ENCODE data around the gene GABRD. TPM values are rescaled to one million over a fixed set of nuclear protein-coding genes. Genes with fewer than 3 reads are reported as not detected.

GABRD gene
- polyA plus RNA-seq, 5 donors = 7.4 to 17.2 (median 8.5) TPM

GRCh38 chr1:2036287-2036686, 17.1 kb downstream of the GABRD start:
- no peak for DNase-seq

DNA sequence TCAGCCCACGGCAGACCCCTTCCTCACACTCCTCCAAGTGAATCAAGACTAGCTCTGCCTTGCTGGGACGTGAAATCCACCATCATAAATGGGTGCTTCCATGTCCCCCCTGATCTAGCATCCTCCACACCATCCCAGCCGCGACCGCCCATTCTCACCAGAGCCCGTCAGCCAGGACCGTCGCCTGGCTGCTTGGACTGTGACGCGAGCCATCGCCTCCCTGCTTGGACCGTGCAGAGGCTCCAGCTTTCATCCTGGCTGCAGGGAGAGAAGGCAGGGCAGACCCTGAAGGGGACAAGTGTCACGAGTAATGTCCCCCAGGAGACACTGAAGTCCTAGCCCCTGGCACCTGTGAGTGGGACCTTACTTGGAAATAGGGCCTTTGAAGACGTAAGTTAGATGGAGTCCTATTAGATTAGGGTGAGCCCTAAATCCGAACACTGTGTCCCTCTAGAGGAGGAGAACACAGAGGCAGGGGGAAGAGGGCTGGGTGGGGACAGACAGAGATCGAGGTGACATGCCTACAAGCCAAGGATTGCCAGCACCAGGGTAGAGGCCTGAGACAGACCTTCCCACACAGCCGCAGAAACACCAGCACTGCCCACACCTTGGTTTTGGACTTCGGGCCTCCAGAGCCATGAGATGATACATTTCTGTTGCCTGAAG, 18.3 kb downstream of the GABRD start:
- no peak for DNase-seq

- no peak for DNase-seq
These were observed 19.1 kb downstream of the GABRD start for GRCh38 chr1:2038229-2038628.

- no peak for DNase-seq
These were observed 20.1 kb downstream of the GABRD start for GRCh38 chr1:2039251-2039650.

DNA sequence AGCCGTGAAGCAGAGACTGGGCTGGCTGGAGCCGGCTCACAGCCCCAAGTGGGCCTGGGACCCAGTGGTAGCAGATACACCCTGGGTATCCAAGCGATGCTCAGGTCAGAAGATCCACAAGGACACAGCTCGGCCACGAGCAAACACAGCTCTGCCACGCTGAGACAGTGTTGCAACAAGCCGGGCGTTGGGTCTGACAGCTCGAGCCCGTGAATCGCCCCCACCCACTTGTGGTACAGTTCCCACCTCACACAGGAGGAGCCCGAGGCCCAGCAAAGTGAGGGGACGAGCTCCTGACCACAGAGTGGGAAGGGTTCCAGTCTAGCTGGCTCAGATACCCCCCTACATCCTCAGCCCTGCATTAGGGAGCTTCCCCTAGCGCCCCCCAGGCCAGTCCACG, 22.2 kb downstream of the GABRD start:
- no peak for DNase-seq

GRCh38 chr1:2041887-2042286, 22.7 kb downstream of the GABRD start:
- no peak for DNase-seq

- no peak for DNase-seq
These were observed 24.0 kb downstream of the GABRD start for GRCh38 chr1:2042830-2043773.

DNA sequence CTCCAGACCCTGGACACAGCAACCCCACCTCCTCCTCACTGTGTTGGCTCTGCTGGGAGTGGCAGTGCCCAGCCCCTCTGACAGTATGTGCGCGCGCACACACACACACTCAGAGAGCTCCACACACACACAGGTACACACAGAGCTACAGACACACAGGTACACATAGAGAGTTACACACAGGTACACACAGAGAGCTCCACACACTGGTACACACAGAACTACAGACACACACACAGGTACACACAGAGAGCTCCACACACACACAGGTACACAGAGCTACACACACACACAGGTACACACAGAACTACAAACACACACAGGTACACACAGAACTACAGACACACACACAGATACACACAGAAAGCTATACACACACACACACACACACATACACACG, 24.7 kb downstream of the GABRD start:
- DNase-seq = no peak

GRCh38 chr1:2044510-2045319, 25.6 kb downstream of the GABRD start:
- DNase-seq = peak in 1 of 2 donors; percentile 73

DNA sequence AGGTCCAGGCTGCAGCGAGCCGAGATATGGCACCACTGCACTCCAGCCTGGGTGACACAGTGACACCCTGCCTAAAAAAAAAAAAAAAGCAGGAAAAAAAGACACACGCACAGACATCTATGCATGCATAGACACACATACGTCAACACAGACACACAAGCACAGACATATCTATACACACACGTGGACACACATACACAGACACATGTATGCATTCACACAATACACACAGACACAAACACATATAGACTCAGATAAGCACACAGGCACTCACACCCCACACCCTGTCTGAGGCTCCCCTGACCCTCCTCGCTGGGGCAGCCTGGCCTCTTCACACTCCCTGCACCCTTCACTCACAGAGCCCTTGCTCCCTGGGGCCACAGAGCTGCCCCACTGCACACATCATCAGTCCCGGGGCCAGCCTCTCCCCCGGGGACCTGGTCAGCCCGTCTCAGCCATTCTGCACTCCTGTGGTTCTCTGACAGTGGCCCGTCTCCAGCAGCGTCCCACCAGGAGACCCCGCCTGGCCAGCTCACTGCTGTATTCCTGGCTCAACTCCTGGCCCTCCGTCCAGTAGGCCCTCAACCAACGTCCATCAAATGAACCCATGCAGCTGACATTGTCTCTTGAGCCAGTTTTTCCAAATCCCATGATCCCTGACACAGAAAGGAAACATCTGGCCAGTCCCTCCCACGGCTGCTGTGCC, 26.5 kb downstream of the GABRD start:
- peak in 1 of 2 donors; percentile 81 for DNase-seq

- peak in 1 of 2 donors; percentile 35 for DNase-seq
These were observed 27.2 kb downstream of the GABRD start for GRCh38 chr1:2046174-2046917.

- DNase-seq = no peak
These were observed 28.0 kb downstream of the GABRD start for GRCh38 chr1:2046953-2047748.

DNA sequence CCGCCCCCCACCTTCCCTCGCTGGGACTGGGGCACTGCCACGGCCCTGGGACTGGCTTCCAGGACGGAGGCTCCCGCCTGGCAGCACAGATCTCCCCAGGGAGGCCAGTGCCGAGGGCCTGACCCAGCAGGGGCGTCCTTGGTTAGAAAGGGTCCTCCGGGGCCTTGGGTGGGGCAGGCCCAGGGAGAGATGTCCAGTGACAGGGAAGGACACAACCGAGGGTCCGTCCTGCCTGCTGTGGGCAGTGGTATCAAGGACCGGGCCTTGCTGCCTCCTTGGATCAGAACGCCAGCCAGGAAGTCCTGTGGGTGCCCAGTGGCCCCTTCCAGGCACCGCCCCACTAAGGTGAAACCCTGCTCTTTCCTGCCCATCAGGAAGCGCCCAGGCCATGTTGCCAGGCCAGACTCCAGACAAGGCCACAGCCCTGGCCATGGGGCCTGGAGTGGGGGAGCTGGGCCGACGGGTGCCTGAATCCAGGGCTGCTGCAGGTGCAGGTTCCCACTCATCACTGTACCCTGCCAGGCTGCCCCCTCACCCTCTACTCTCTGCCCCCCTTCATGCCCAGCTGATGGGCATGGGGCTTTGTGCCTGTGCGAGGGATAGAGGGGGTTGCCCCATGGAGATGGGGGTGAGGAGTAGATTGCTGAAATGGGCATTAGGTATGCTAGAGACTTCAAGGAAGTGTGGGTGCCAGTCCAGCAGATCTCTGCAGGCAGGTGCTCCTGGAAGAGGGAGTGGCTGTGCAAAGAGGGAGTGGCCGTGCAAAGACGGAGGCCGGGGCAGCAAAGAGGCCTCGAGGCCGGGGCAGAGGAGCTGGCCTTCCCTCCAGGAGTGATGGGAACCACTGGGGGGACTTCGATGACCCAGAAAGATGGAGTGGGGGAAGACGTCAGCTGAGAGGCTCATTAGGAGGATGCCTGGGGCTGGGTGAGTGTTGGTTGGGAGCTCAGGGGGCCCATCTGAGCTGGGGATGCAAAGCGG, 28.9 kb downstream of the GABRD start:
- DNase-seq = no peak

DNA sequence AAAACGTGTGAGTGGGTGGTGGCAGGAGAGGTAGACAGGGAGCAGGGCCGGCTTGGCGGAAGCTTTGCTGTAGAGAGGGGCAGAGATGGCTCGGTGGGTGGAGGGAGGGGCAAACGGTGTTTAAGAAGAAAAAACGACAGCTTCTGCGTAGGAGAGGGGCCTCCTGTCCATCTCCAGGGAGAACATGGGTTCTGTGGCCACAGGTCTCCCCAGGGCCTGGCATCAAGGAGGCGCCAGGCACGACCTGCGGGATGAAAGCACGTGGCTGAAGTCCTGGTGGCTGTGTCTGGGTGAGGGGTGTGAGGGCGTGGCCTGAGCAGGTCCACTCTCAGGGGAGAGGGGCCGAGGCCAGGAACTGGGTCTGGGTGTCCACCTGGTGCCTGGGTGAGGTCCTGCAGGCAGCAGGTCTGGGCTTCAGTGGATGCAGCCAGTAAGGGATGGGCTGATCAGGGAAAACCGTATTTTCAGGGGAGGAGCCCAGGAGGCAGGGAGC, 30.1 kb downstream of the GABRD start:
- no peak for DNase-seq

- DNase-seq = peak; percentile 71 to 75
These were observed 30.7 kb downstream of the GABRD start, which contains the start of gene PRKCZ for GRCh38 chr1:2049718-2050431. Gene PRKCZ (plus strand): TSS chr1:2050411. CDS start chr1:2050631, 220 bp downstream.

- DNase-seq = no peak
These were observed 31.3 kb downstream of the GABRD start for GRCh38 chr1:2050461-2050792.

DNA sequence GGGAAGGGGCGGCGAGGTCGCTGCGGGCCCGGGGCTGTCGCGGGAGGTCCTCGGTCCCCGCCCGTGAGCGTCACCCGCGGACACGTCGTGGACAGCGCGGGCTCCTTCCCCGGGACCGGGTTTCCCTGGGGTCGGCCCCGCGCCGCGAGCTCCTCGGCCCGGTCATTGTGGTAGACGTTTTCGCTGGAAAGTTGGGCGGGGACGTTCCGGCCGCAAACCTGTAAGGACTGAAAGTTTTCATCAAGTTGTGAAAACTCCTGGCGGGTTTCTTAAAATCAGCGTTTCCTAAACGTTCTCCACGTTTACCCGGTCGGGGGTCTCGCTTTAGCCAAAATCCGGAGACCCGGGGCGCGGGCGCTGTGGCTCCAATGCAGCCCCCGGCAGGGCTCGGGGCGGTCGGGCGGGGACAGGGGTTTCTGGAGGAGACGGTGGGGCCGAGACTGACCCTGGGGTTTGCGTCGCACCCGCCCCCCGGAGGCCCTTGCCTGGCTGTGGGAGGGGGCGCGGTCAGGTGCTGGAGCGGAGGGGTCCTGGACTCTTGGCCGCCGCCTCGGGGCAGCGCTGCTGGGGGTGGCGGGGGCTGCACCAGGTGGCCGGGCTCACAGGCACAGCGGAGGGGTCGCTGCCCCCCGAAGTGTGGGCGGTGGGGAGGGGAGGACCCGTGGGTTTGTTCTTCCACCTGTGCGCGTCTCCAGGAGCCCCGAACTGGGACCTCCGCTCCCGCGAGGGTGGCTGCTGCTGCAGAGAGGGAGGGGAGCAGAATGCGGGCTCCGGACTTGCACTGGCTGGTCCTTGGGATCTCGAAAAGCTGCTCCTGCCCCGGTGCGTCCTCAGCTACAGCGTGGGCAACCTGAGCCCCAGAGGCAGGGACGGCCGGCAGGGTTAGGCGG, 31.9 kb downstream of the GABRD start:
- DNase-seq = no peak
